Endothelial cell of umbilical vein (primary cell): ENCODE results near the gene WDR86. TPM values are rescaled to one million over a fixed set of nuclear protein-coding genes. Genes with fewer than 3 reads are reported as not detected.

Experiments
- BruUV-seq: library from RNA; stranded (reverse); fragments of 400-500 nt; replicated peaks from 2 replicates; lab custom pipeline; 2021; lab: Mats Ljungman, UMichigan
- CTCF ChIA-PET: fragments of 300-600, 350-600 bp; sonication (Branson Sonifier 250); formaldehyde crosslinking; loops from one replicate; lab custom pipeline; 2021; ENCODE audit warnings: antibody characterized with exemption, inconsistent platforms; lab: Charles Lee
- POLR2A ChIA-PET: fragments of 300-600, 350-600 bp; sonication (Branson Sonifier 250); formaldehyde crosslinking; loops from one replicate; lab custom pipeline; 2021; ENCODE audit warnings: antibody characterized with exemption, inconsistent platforms; lab: Charles Lee
- DNase-seq: peaks from one replicate; pipeline ENCODE4 v3.0.0-alpha.2; 2011; ENCODE audit warnings: low read depth, low spot score
- FAIRE-seq: peaks from 2 replicates; lab custom pipeline; 2011; peaks lifted over from hg19 to GRCh38; lab: Jason Lieb, UNC
- H2AFZ ChIP-seq: 2 replicates; pipeline ENCODE4 v1.6.0; 2012; ENCODE audit warnings: low read depth, low read length, control low read depth, inconsistent platforms
- H3K27ac ChIP-seq: 2 replicates; pipeline ENCODE4 v1.5.1; 2011; ENCODE audit warnings: low read depth, mild to moderate bottlenecking, control low read depth, low read length, moderate library complexity; ENCODE audit not compliant: insufficient read depth
- H3K27me3 ChIP-seq, 2 experiments: 2 replicates each; pipeline versions ENCODE4 v1.6.0 to v1.6.1; 2011; ENCODE audit warnings: low read length in 2 of 2, mixed read lengths in 1 of 2; ENCODE audit not compliant: control insufficient read depth in 2 of 2, insufficient read depth in 2 of 2
- H3K36me3 ChIP-seq, 2 experiments: 2 replicates in 1 of 2; 3 replicates in 1 of 2; pipeline ENCODE4 v1.5.1; 2011; ENCODE audit warnings: low read length in 2 of 2, mild to moderate bottlenecking in 1 of 2, moderate library complexity in 1 of 2; ENCODE audit not compliant: control insufficient read depth in 2 of 2, insufficient read depth in 2 of 2; ENCODE audit errors: extremely low read depth in 1 of 2
- H3K4me1 ChIP-seq: 3 replicates; pipeline ENCODE4 v1.5.1; 2011; ENCODE audit warnings: mild to moderate bottlenecking, low read length; ENCODE audit not compliant: control insufficient read depth, insufficient read depth; ENCODE audit errors: extremely low read depth
- H3K4me2 ChIP-seq: 2 replicates; pipeline ENCODE4 v1.6.1; 2011; ENCODE audit warnings: low read length, control low read depth, mixed read lengths; ENCODE audit not compliant: insufficient read depth
- H3K4me3 ChIP-seq, 3 experiments: fragments of 200-600 bp in 1 of 3; sonication (generic), shearing (Covaris generic) in 1 of 3; replicated peaks in 1 of 3; 2 replicates each; pipeline ENCODE4 v1.5.1; 2011 to 2016; ENCODE audit warnings: control low read depth in 3 of 3, low read length in 3 of 3, mild to moderate bottlenecking in 2 of 3, inconsistent platforms in 1 of 3, low read depth in 1 of 3, moderate library complexity in 1 of 3; ENCODE audit not compliant: insufficient read depth in 1 of 3
- H3K79me2 ChIP-seq: 2 replicates; pipeline ENCODE4 v1.6.0; 2012; ENCODE audit warnings: low read length, inconsistent platforms; ENCODE audit not compliant: control insufficient read depth, insufficient read depth
- H3K9ac ChIP-seq: replicated peaks from 2 replicates; pipeline ENCODE3; 2011; ENCODE audit warnings: low read length, control low read depth; ENCODE audit not compliant: insufficient read depth; ENCODE audit errors: extremely low read depth
- H3K9me1 ChIP-seq: replicated peaks from 3 replicates; pipeline ENCODE4 v1.6.0; 2011; ENCODE audit warnings: mild to moderate bottlenecking, low read length; ENCODE audit not compliant: control insufficient read depth, insufficient read depth; ENCODE audit errors: extremely low read depth
- H3K9me3 ChIP-seq: replicated peaks from 2 replicates; pipeline ENCODE4 v1.5.1; 2012; ENCODE audit warnings: low read length, inconsistent platforms; ENCODE audit not compliant: control insufficient read depth, insufficient read depth
- H4K20me1 ChIP-seq: replicated peaks from 2 replicates; pipeline ENCODE3; 2011; ENCODE audit warnings: mild to moderate bottlenecking, low read length; ENCODE audit not compliant: control insufficient read depth, insufficient read depth; ENCODE audit errors: extremely low read depth
- EZH2 ChIP-seq: IDR thresholded peaks from 2 replicates; pipeline ENCODE4 v1.6.1; 2012; ENCODE audit warnings: borderline replicate concordance, low read depth, mild to moderate bottlenecking, moderate library complexity, low read length, inconsistent platforms; ENCODE audit not compliant: severe bottlenecking
- FOS ChIP-seq: IDR thresholded peaks from 2 replicates; pipeline ENCODE4 v1.6.1; 2011; ENCODE audit warnings: mild to moderate bottlenecking, low read length, moderate library complexity, borderline replicate concordance; ENCODE audit not compliant: insufficient read depth
- GATA2 ChIP-seq: IDR thresholded peaks from 2 replicates; pipeline ENCODE4 v1.7.0; 2011; ENCODE audit warnings: low read depth, mild to moderate bottlenecking, moderate library complexity, mixed read lengths, low read length; ENCODE audit not compliant: insufficient read length, insufficient read depth
- JUN ChIP-seq: IDR thresholded peaks from 2 replicates; pipeline ENCODE4 v1.6.1; 2011; ENCODE audit warnings: borderline replicate concordance, low read depth; ENCODE audit not compliant: insufficient read length, insufficient read depth
- MYC ChIP-seq: IDR thresholded peaks from one replicate; pipeline ENCODE4 v1.6.1; 2011; ENCODE audit warnings: mild to moderate bottlenecking, low read depth, low read length
- POLR2A ChIP-seq: IDR thresholded peaks from 2 replicates; pipeline ENCODE4 v1.6.1; 2012; ENCODE audit warnings: low read depth, mild to moderate bottlenecking, control low read depth, low read length
- POLR2AphosphoS5 ChIP-seq: IDR thresholded peaks from 2 replicates; pipeline ENCODE4 v1.6.1; 2012; ENCODE audit warnings: low read depth, mild to moderate bottlenecking, control low read depth, low read length, moderate library complexity; ENCODE audit not compliant: insufficient read depth
- dilution Hi-C: fragments of 300-500 bp; cut with MboI; formaldehyde crosslinking; loops from one replicate; pipeline ENCODE4 v1.15.0; 2019; ENCODE audit warnings: low sequenced_read_pairs; ENCODE audit not compliant: extremely low pct_ligation_motif_present
- intact Hi-C: fragments of 100-400 bp; cut with micrococcal nuclease; formaldehyde crosslinking; loops from one replicate; pipeline ENCODE4 v1.10.0; 2022
- polyA plus RNA-seq, 4 experiments: library from polyadenylated mRNA; depleted of rRNA in 3 of 4; stranded (reverse) in 3 of 4; unstranded in 1 of 4; fragments of >200 nt; gene quantifications; 2 replicates each; pipeline versions ENCODE4 v1.2.1 to v1.2.3, GENCODE V29; 2011 to 2012; ENCODE audit warnings: missing spikeins in 1 of 4
- total RNA-seq: library from RNA; stranded (reverse); gene quantifications from 2 replicates; pipeline ENCODE4 v1.2.3, GENCODE V29; 2021
- TF ChIP-seq, protein P1 (sequence below), 2 donors: IDR thresholded peaks; 1 replicate in 1 of 2; 2 replicates in 1 of 2; pipeline ENCODE4 v1.5.1; 2011; ENCODE audit warnings: low read length in 2 of 2, mild to moderate bottlenecking in 2 of 2, moderate library complexity in 2 of 2, control low read depth in 1 of 2, inconsistent platforms in 1 of 2, low read depth in 1 of 2; ENCODE audit not compliant: insufficient read depth in 1 of 2; ENCODE audit errors: extremely low read depth in 1 of 2
- TF ChIP-seq, protein P2 (sequence below): IDR thresholded peaks from 2 replicates; pipeline ENCODE4 v1.6.1; 2011; ENCODE audit not compliant: insufficient read depth, insufficient read length

Gene WDR86
- total and polyA plus RNA-seq, 2 donors (not counting 3 experiments of a cell fraction or from before 2014, with no cell fraction given), result not detected

DNA sequence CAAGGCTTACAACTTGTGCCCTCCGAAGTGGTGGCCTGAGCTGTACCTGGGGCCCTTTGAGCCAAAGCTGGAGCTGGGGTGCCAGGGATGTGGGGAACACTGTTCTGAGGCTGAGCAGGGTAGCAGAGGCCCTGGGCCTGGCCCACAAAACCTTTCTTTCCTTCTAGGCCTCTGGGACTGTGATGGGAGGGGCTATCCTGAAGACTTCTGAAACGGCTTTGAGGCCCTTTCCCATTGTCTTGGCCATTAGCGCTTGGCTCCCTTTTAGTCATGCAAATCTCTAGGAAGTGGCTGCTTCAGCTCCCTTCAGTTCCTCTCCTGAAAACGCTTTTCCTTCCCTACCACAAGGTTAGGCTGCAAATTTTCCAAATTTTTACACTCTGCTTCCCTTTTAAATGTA lies 46.9 kb upstream of the WDR86 start:
- BruUV-seq, result no TSS peak
- FAIRE-seq (no peak), DNase-seq (no peak)
- ChIA-PET POLR2A (no interaction called here), CTCF (interaction anchor here (0.6 to 2.8 kb wide), 3 partner anchors 9 to 45 kb away, joined by 3 to 10 read pairs (median 4); no protein-coding TSS in a partner anchor)
- no peak overlapping the region for H3K9ac ChIP-seq
- peaks cover 15% of the 10 kb centered on the region for H3K4me1 ChIP-seq
- H3K4me2 ChIP-seq, result no peak overlapping the region
- H3K4me3 ChIP-seq, result no peak overlapping the region
- H2AFZ ChIP-seq, result no peak overlapping the region
- intact Hi-C loops, result no loop called here
- H4K20me1 ChIP-seq, result no peaks in the 10 kb centered on the region
- no peaks in the 10 kb centered on the region for H3K27me3 ChIP-seq
- H3K9me3 ChIP-seq, result no peaks in the 10 kb centered on the region
- no peaks in the 10 kb centered on the region for H3K9me1 ChIP-seq
- no peaks in the 10 kb centered on the region for H3K36me3 ChIP-seq
- no peaks in the 10 kb centered on the region for H3K79me2 ChIP-seq
- no peak overlapping the region for H3K27ac ChIP-seq
- dilution Hi-C loops, result no loop called here
- TF ChIP-seq, protein P1, sequence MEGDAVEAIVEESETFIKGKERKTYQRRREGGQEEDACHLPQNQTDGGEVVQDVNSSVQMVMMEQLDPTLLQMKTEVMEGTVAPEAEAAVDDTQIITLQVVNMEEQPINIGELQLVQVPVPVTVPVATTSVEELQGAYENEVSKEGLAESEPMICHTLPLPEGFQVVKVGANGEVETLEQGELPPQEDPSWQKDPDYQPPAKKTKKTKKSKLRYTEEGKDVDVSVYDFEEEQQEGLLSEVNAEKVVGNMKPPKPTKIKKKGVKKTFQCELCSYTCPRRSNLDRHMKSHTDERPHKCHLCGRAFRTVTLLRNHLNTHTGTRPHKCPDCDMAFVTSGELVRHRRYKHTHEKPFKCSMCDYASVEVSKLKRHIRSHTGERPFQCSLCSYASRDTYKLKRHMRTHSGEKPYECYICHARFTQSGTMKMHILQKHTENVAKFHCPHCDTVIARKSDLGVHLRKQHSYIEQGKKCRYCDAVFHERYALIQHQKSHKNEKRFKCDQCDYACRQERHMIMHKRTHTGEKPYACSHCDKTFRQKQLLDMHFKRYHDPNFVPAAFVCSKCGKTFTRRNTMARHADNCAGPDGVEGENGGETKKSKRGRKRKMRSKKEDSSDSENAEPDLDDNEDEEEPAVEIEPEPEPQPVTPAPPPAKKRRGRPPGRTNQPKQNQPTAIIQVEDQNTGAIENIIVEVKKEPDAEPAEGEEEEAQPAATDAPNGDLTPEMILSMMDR (IDR thresholded peaks at IDR 0.05; ENCODE audit: extremely low read depth in 1 of 2, insufficient read depth in 1 of 2, low read depth in 1 of 2, low read length in 2 of 2), result no peak
- TF ChIP-seq POLR2AphosphoS5 (no peak), GATA2 (no peak), MYC (no peak), POLR2A (no peak), FOS (no peak), JUN (no peak), EZH2 (no peak)
- TF ChIP-seq, protein P2, sequence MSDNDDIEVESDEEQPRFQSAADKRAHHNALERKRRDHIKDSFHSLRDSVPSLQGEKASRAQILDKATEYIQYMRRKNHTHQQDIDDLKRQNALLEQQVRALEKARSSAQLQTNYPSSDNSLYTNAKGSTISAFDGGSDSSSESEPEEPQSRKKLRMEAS, result no peak
